Smooth muscle cell (in vitro differentiated cells): ENCODE results near the gene C3orf22. TPM values are rescaled to one million over a fixed set of nuclear protein-coding genes. Genes with fewer than 3 reads are reported as not detected.
"Not testable (repeated sequence)": the region's sequence is repeated elsewhere in the genome, so short reads cannot be mapped to it uniquely, and the experiment has no call there.

ENCODE experiments used
- DNase-seq: peaks from one replicate; lab custom pipeline; 2025; ENCODE audit not compliant: unreplicated experiment; lab: John Stamatoyannopoulos, UW
- H2AFZ ChIP-seq: fragments of 200-600 bp; sonication (generic); 2 replicates; pipeline ENCODE4 v1.6.0; 2016; ENCODE audit warnings: antibody characterized with exemption, low read depth, mild to moderate bottlenecking
- H3F3A ChIP-seq: fragments of 200-600 bp; sonication (generic); 2 replicates; pipeline ENCODE4 v1.6.0; 2017; ENCODE audit warnings: antibody characterized with exemption, low read depth
- H3K27ac ChIP-seq: fragments of 200-600 bp; sonication (generic); 2 replicates; pipeline ENCODE4 v1.5.1; 2016; ENCODE audit warnings: low read depth, mild to moderate bottlenecking
- H3K27me3 ChIP-seq: fragments of 200-600 bp; sonication (generic); 2 replicates; pipeline ENCODE4 v1.6.1; 2016; ENCODE audit warnings: low read depth, mild to moderate bottlenecking
- H3K36me3 ChIP-seq: fragments of 200-600 bp; sonication (generic); 2 replicates; pipeline ENCODE4 v1.5.1; 2016; ENCODE audit warnings: low read depth
- H3K4me1 ChIP-seq: fragments of 200-600 bp; sonication (generic); 2 replicates; pipeline ENCODE4 v1.5.1; 2016; ENCODE audit warnings: low read depth
- H3K4me2 ChIP-seq: fragments of 200-600 bp; sonication (generic); 2 replicates; pipeline ENCODE4 v1.6.0; 2016; ENCODE audit warnings: mild to moderate bottlenecking
- H3K4me3 ChIP-seq: fragments of 200-600 bp; sonication (generic); 2 replicates; pipeline ENCODE4 v1.5.1; 2016; ENCODE audit warnings: mild to moderate bottlenecking
- H3K79me2 ChIP-seq: fragments of 200-600 bp; sonication (generic); 2 replicates; pipeline ENCODE4 v1.6.0; 2016; ENCODE audit warnings: low read depth, mild to moderate bottlenecking
- H3K9ac ChIP-seq: fragments of 200-600 bp; sonication (generic); 2 replicates; pipeline ENCODE4 v1.6.0; 2016; ENCODE audit warnings: low read depth
- H3K9me3 ChIP-seq: fragments of 200-600 bp; sonication (generic); replicated peaks from 2 replicates; pipeline ENCODE4 v1.5.1; 2016; ENCODE audit warnings: low read depth
- H4K20me1 ChIP-seq: fragments of 200-600 bp; sonication (generic); 2 replicates; pipeline ENCODE4 v1.6.0; 2016; ENCODE audit warnings: low read depth
- WGBS: methylation state at CpG from one replicate; pipeline ENCODE4 v1.1.7; 2016; ENCODE audit warnings: low lambda C conversion rate; 5-methylcytosine and 5-hydroxymethylcytosine counted together
- polyA plus RNA-seq: library from polyadenylated mRNA; unstranded; fragments of >200 nt; fragmentation: Nextera tagmentation; extraction: Ambion mirVana; gene quantifications from 2 replicates; pipeline ENCODE4 v1.2.1, GENCODE V29; 2016
- total RNA-seq: library from RNA; depleted of rRNA; stranded (reverse); fragments of >200 nt; gene quantifications from 2 replicates; pipeline ENCODE4 v1.2.3, GENCODE V29; 2014
- TF ChIP-seq, protein P1 (sequence below): fragments of 200-600 bp; sonication (generic); IDR thresholded peaks from 2 replicates; pipeline ENCODE4 v1.5.1; 2017; ENCODE audit warnings: borderline replicate concordance, mild to moderate bottlenecking, antibody characterized with exemption; ENCODE audit not compliant: insufficient read depth, poor library complexity, severe bottlenecking

The C3orf22 gene
- total and polyA plus RNA-seq, 2 experiments from 2014 or later: not detected

DNA sequence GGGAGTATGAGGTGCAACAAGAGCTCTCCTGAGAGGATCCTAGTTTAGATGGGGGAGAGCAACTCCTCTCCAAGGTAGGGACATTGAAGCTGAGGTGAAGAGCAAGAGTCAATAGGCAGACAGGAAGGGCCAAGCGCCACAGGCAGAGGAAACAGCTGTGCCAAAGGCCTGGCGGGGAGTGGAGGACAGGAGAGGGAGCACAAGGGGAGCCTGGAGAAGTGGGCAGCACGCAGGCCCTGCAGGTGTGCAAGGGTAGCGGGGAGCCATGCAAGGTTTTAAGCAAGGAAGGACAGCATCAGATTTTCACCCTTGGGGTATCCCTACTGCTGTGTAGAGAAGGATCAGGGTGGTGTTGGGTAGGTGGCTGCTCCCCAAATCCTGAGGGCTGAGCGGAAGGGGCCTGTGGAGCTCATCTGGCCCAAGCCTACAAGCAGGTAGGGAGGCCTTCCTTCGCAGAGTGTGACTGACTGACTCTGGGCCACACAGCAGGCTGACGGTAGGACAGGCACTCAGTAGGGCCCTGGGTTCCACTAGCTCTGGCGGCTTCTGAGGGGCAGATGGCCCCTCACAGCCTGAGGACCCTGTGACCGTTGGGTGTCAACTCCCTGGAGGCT is 21.5 kb downstream of the C3orf22 start:
- no peak overlapping the region for H3K4me3 ChIP-seq
- peaks cover 39% of the 10 kb centered on the region for H3K27me3 ChIP-seq
- H2AFZ ChIP-seq: no peak overlapping the region
- H3K9me3 ChIP-seq: no peaks in the 10 kb centered on the region
- H4K20me1 ChIP-seq: no peaks in the 10 kb centered on the region
- no peaks in the 10 kb centered on the region for H3K79me2 ChIP-seq
- H3K27ac ChIP-seq: no peak overlapping the region
- no peaks in the 10 kb centered on the region for H3K36me3 ChIP-seq
- no peak for DNase-seq
- no peak overlapping the region for H3K9ac ChIP-seq
- 88% methylated on average over 9 of the region's 9 CpGs for WGBS
- no peaks in the 10 kb centered on the region for H3K4me1 ChIP-seq
- no peaks in the 10 kb centered on the region for H3F3A ChIP-seq
- H3K4me2 ChIP-seq: no peak overlapping the region
- TF ChIP-seq, protein P1, sequence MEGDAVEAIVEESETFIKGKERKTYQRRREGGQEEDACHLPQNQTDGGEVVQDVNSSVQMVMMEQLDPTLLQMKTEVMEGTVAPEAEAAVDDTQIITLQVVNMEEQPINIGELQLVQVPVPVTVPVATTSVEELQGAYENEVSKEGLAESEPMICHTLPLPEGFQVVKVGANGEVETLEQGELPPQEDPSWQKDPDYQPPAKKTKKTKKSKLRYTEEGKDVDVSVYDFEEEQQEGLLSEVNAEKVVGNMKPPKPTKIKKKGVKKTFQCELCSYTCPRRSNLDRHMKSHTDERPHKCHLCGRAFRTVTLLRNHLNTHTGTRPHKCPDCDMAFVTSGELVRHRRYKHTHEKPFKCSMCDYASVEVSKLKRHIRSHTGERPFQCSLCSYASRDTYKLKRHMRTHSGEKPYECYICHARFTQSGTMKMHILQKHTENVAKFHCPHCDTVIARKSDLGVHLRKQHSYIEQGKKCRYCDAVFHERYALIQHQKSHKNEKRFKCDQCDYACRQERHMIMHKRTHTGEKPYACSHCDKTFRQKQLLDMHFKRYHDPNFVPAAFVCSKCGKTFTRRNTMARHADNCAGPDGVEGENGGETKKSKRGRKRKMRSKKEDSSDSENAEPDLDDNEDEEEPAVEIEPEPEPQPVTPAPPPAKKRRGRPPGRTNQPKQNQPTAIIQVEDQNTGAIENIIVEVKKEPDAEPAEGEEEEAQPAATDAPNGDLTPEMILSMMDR: no peak

DNA sequence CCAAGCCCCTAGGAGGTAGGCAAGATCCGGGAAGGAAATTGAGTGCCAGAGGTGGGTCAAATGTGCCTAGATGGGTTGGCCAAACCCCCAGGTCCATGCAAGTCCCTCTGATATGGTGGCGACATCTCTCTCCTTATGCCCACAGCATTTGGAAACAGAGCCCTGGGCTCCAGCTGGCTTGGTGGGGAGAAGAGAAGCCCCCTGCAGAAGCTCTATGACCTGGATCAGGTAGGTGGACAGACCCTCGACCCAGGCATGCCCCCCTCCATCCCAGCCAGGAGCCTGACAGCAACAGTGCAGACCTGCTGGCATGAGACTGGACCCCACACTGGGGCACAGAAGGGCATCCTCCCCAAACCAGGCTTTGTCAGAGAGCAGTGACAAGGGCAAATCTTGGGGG is 22.6 kb downstream of the C3orf22 start:
- Histone ChIP-seq H3K4me2 (no peak overlapping the region), H3K9ac (no peak overlapping the region), H2AFZ (no peak overlapping the region), H3K4me3 (no peak overlapping the region), H3K4me1 (no peaks in the 10 kb centered on the region), H4K20me1 (no peaks in the 10 kb centered on the region), H3K27ac (no peak overlapping the region), H3F3A (no peaks in the 10 kb centered on the region), H3K9me3 (no peaks in the 10 kb centered on the region), H3K79me2 (no peaks in the 10 kb centered on the region), H3K27me3 (peaks cover 41% of the 10 kb centered on the region), H3K36me3 (no peaks in the 10 kb centered on the region)
- no peak for DNase-seq
- whole genome bisulfite sequencing: 88% methylated on average over 3 of the region's 3 CpGs
- TF ChIP-seq, protein P1: no peak

DNA sequence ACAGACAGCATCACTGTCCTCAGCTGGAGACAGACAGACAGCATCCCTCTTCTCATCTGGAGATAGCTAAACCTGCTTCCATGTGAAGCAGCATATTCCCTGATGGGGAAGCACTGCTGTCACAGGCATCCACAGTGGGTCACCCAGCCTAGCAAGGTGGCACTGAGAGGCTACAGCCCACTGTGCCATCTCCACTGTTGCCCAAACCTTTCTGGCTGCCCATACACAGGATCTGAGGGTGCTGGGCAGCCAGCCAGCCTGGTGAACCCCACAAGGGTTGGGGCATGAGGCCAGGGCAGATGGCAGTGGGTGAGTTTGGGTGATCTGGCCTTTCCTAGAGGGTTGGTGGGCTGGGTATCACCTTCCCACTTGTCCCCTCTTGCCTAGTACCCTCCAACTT is 23.1 kb downstream of the C3orf22 start:
- no peak overlapping the region for H3K4me2 ChIP-seq

DNA sequence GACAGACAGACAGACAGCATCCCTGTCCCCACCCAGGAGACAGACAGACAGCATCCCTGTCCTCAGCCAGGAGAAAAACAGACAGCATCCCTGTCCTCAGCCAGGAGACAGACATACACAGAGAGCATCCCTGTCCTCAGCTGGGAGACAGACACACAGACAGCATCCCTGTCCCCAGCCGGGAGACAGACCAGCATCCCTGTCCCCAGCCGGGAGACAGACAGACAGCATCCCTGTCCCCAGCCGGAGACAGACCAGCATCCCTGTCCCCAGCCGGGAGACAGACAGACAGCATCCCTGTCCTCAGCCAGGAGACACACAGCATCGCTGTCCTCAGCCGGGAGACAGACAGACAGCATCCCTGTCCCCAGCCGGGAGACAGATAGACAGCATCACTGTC is 24.0 kb downstream of the C3orf22 start:
- H3K27me3 ChIP-seq: peaks cover 41% of the 10 kb centered on the region
- 94% methylated on average over 7 of the region's 7 CpGs for WGBS
- not testable (repeated sequence) for H3K36me3 ChIP-seq, H2AFZ ChIP-seq, H3K27ac ChIP-seq, H3F3A ChIP-seq, H3K9ac ChIP-seq, H3K4me2 ChIP-seq, H3K79me2 ChIP-seq, H4K20me1 ChIP-seq, H3K9me3 ChIP-seq, H3K4me3 ChIP-seq, H3K4me1 ChIP-seq, DNase-seq

More for the DNA sequence above, 23.1 kb downstream of the C3orf22 start:
- Histone ChIP-seq H4K20me1 (no peaks in the 10 kb centered on the region), H3K4me1 (no peaks in the 10 kb centered on the region), H3K4me3 (no peak overlapping the region), H3K79me2 (no peaks in the 10 kb centered on the region), H3K36me3 (no peaks in the 10 kb centered on the region), H2AFZ (no peak overlapping the region), H3F3A (no peaks in the 10 kb centered on the region), H3K9me3 (no peaks in the 10 kb centered on the region), H3K27ac (no peak overlapping the region), H3K9ac (no peak overlapping the region), H3K27me3 (peaks cover 41% of the 10 kb centered on the region)
- no peak for DNase-seq
- TF ChIP-seq, protein P1: no peak
